ENCODE measurements around the gene SCUBE1. TPM values are rescaled to one million over a fixed set of nuclear protein-coding genes. Genes with fewer than 3 reads are reported as not detected.

Gene SCUBE1
- total and polyA plus RNA-seq, 2 of the 8 experiments (the other 6 are each of a cell fraction or from before 2014, with no cell fraction given): 2.3 to 4.9 TPM

DNA sequence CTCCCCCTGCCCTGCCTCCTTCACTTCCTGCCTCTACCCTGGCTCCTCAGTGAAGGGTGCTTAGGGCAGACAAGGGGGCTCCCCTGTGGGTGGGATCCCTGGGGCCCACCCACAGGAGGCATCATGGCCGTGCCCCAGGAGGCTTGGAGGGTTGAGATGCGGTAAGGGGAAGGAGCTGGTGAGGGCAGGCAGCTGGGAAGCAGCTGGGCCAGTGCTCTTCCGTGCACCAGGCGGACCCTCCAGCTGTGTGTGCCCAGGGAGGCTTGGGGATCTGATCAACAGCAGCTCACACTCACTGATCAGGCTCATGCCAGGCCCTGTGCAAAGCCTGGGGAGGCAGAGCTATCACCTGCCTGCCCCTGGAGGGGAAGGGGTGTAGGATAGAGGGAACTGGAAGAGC is 97.0 kb downstream of the SCUBE1 start (continued):
- TF ChIP-seq ATF3 (IDR thresholded peaks at IDR 0.05; ENCODE audit: insufficient read depth, low read depth, low read length) (no peak), CHD1 (IDR thresholded peaks at IDR 0.05; ENCODE audit: low read depth, low read length) (no peak), BCL11A (IDR thresholded peaks at IDR 0.05; ENCODE audit: low read depth in 2 of 2, low read length in 2 of 2) (no peak), CBX8 (IDR thresholded peaks at IDR 0.05; ENCODE audit: borderline replicate concordance, low read depth, low read length) (no peak), BACH1 (IDR thresholded peaks at IDR 0.05; ENCODE audit: low read length) (no peak), POU5F1 (IDR thresholded peaks at IDR 0.05; ENCODE audit: low read depth, low read length) (no peak)
